Cardiac fibroblast (primary cell): ENCODE data around the gene WFIKKN2.
A peak's percentile ranks its signal among the peaks of the same experiment; 100 is the strongest.
"Not testable (repeated sequence)": the region's sequence is repeated elsewhere in the genome, so short reads cannot be mapped to it uniquely, and the experiment has no call there.

Experiments
- DNase-seq, 2 donors: peaks; one replicate each; pipeline versions ENCODE4 v3.0.0 to v3.0.0-alpha.2; 2010; ENCODE audit warnings: low read depth in 2 of 2
- H3K4me3 ChIP-seq, 2 donors: replicated peaks in 1 of 2; 1 replicate in 1 of 2; 2 replicates in 1 of 2; pipeline ENCODE4 v1.5.1; 2011; ENCODE audit warnings: low read depth in 2 of 2, low read length in 2 of 2, mild to moderate bottlenecking in 2 of 2, moderate library complexity in 1 of 2
- TF ChIP-seq, protein P1 (sequence below): IDR thresholded peaks from one replicate; pipeline ENCODE4 v1.5.1; 2011; ENCODE audit warnings: low read depth, mild to moderate bottlenecking, low read length, inconsistent platforms

WFIKKN2 gene

GRCh38 chr17:50803676-50804075 is 31.7 kb upstream of the WFIKKN2 start:
- no peak overlapping the region for H3K4me3 ChIP-seq
- TF ChIP-seq, protein P1, sequence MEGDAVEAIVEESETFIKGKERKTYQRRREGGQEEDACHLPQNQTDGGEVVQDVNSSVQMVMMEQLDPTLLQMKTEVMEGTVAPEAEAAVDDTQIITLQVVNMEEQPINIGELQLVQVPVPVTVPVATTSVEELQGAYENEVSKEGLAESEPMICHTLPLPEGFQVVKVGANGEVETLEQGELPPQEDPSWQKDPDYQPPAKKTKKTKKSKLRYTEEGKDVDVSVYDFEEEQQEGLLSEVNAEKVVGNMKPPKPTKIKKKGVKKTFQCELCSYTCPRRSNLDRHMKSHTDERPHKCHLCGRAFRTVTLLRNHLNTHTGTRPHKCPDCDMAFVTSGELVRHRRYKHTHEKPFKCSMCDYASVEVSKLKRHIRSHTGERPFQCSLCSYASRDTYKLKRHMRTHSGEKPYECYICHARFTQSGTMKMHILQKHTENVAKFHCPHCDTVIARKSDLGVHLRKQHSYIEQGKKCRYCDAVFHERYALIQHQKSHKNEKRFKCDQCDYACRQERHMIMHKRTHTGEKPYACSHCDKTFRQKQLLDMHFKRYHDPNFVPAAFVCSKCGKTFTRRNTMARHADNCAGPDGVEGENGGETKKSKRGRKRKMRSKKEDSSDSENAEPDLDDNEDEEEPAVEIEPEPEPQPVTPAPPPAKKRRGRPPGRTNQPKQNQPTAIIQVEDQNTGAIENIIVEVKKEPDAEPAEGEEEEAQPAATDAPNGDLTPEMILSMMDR: no peak
- DNase-seq: no peak

DNA sequence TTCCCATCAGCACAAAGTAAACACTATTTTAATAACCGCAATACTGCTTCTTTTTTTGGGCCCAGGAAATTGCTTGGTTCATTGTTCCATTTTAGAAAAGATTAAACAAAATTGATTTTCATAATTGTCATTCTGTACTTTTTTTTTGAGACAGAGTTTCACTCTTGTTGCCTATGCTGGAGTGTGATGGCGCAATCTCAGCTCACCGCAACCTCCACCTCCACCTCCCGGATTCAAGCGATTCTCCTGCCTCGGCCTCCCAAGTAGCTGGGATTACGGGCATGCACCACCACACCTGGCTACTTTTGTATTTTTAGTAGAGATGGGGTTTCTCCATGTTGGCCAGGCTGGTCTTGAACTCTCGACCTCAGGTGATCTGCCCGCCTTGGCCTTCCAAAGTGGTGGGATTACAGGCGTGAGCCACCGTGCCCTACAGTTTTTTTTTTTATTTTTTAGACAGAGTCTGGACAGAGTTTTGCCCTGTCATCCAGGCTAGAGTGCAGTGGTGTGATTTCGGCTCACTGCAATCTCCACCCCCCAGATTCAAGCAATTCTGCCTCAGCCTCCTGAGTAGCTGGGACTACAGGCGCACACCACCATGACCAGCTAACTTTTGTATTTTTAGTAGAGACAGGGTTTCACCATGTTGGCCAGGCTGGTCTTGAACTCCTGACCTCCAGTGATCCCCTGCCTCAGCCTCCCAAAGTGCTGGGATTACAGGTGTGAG is 30.5 kb upstream of the WFIKKN2 start:
- not testable (repeated sequence) for DNase-seq, H3K4me3 ChIP-seq

- TF ChIP-seq, protein P1: no peak
- no peak for DNase-seq
- no peak overlapping the region for H3K4me3 ChIP-seq
These were observed 29.9 kb upstream of the WFIKKN2 start for GRCh38 chr17:50805486-50805885.

DNA sequence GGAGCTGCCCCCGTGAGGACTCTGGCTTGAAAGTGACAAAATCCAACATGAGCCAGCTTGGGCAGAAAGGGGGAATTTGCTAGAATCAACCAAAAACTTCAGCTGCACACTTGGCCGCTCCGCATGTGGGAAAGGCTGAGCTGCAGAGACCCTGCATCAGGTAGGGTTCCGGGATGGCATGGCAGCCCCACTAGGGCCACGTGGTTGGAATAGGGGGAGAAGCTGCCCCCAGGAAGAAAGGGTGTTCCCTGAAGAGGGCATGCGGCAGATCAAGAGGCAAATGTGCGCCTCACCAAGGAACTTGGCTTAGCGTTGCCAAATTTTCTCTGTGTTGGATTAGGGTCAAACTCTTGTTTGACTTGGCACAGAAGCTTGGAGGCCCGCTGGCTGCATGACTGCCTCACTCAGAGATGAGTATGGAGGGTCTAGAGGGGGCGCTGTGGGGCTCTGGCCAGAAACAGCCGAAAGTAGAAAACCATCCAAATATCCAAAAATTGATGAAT is 29.2 kb upstream of the WFIKKN2 start:
- H3K4me3 ChIP-seq: no peak overlapping the region
- TF ChIP-seq, protein P1: peak; percentile 42
- DNase-seq: peak; percentile 73 to 74

DNA sequence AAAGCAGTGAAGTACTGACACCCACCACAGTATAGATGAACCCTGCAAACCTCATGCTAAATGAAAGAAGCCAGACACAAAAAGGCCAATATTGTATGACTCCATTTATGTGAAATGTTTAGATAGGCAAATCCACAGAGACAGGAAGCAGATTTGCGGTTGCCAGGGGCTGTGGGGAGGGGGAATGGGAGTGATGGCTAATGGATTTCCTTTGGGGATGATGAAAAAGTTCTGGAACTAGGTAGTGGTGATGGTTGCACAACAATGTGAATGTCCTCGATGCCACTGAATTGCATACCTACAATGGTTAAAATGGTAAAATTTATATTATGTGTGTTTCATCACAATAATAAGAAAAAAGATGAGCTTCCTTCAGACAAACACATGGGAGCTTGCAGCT is 28.4 kb upstream of the WFIKKN2 start:
- H3K4me3 ChIP-seq: no peak overlapping the region
- DNase-seq: peak; percentile 38 to 64
- TF ChIP-seq, protein P1: no peak

GRCh38 chr17:50807675-50808074 is 27.7 kb upstream of the WFIKKN2 start:
- H3K4me3 ChIP-seq: no peak overlapping the region
- no peak for DNase-seq
- TF ChIP-seq, protein P1: no peak

DNA sequence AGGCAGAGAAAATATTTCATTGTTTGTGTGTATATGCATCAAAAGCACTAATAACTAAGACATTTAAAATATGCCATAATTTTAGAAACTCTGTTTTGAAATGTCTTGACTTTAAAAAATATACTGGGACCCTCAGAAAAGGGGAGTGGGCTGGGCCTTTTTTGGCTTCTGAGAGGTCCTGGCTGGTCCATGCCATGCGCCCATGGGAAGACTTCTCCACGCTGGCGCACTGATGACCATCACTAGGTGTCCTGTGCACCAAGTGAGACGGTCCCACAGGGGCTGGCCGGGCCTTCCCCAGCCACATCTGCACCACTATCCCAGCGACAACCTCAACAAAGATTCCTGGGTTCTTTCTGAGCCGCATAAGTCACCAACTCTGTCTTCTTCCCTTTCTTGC is 27.0 kb upstream of the WFIKKN2 start:
- TF ChIP-seq, protein P1: no peak
- no peak for DNase-seq
- H3K4me3 ChIP-seq: no peak overlapping the region
